Tongue (tissue), 2 donors: Measurements from ENCODE around the gene ESRP2. TPM values are rescaled to one million over a fixed set of nuclear protein-coding genes. Genes with fewer than 3 reads are reported as not detected.

ENCODE experiments used
- DNase-seq: peaks from one replicate; pipeline ENCODE4 v3.0.0-alpha.2; 2015
- total RNA-seq: library from RNA; depleted of rRNA; stranded (reverse); fragments of >200 nt; gene quantifications from one replicate; pipeline ENCODE4 v1.2.3, GENCODE V29; 2014

Gene ESRP2
- total RNA-seq, 1 donor from 2014 or later: 8.7 TPM

DNA sequence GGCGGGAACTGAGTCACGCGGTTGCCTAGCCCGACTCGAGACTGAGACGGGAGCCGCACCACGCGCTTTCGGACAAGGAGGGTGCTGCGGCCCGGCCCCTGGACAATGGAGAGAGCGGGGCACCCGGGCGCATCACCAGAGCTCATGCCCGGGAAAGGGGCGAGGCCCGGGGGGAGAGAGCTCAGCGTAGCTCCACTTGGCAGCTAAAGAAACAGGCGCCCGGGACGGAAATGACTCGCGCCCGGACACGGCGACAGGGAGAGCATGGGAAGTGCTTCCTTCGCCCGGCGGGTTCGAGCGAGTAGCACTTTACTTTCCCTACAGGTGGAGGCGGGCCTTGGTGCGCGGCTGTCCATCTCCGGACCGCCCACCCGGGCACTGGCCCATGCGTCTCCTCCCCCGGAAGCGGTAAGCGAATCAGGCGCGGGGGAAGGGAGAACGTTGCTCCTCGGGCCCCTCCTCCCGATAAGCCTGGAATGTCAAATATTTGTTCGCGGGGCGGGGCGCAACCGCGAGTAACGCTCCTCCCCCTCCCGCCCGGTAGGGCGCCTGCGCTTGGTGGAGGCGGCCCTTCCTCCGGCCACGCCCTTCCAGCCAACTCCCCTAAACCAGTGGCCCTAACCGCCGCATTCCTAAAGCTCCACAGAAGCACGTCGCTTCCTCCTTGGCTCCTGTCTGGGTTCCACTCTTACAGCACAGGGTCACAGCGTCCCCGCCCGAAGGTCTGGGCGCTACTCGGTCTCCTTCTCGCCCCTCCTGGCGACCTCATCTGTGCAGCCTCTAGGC is 1.5 kb upstream of the ESRP2 start:
- peak; percentile 98 for DNase-seq

- peak; percentile 40 for DNase-seq
Measured at GRCh38 chr16:68236826-68237242, 907 bp upstream of the ESRP2 start.

- peak; percentile 54 for DNase-seq
Measured at GRCh38 chr16:68236137-68236825, 354 bp upstream of the ESRP2 start.

- no peak for DNase-seq
Measured at GRCh38 chr16:68235108-68235886, 630 bp downstream of the ESRP2 start.

DNA sequence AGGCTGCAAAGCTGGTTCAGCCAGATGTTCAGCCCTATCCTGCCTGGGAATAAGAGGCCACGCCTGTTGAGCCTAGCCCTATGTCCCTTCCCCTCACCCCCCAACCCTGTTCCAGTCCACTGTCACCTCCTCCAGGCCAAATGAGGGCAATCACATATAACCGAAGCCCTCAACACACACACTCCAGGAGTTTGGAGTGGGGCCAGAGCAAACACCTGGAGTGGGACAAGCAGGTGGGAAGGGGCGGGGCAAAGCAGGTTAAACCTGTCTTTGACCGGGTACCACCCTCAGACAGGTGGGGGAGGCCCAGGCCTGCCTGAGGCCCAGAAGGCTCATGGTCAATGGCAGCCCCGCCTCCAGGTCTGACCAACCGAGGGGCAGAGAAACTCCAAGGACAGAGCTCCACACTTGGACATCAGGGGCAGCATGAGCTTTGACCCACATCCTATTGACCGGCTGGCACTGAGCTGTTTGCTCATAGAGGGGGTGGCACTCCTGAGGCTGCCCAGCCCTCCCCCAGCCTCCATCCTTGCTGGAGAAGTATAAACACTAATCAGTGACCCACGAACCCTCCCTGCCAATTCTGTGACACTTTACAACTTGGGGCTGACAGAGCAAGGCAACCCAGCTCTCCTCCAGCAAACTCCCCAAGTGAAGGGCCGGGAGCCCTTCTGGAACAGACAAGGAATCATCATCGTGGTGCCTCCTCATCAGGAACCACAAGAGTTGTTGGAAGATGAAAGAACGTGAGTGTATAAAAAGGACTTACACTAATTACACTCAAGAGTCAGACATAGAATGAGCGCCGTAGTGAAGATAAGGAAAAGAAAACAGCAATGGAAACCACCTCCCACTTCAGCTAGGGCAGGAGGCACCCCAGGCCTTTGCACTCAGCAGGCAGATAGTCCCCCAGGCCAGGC is 1.5 kb downstream of the ESRP2 start:
- DNase-seq: peak; percentile 59

- no peak for DNase-seq
Measured at GRCh38 chr16:68233835-68234187, 2.1 kb downstream of the ESRP2 start.

DNA sequence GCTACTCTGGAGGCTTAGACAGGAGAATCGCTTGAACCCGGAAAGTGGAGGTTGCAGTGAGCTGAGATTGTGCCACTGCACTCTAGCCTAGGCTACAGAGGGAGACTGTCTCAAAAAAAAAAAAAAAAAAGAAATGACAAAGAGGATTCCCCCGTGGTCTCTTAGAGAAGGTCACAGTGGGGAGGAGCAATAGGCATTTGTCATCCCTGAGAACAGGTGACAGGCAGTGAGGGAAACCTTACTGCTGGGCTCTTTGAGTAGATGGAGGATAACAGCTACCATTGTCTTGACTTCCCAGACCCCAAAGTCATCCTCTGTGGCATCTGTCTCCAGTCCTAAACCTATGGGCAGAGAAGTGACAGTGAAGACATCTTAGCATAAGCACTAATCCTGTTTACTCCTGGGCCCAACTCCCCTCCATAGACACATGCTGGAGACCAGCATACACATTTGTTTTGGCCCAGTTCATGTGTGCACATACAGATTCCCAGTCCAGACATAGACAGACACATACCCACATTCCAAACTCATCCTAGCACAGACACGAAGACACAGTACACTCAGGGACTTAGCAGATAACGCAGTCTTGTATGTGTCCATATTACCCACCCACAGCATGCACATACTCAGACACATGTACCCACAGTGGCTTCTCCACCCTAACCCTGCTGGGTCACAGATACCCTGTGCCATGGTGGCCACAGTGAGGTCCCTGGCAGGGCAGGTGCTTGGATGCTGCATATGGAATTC is 2.7 kb downstream of the ESRP2 start:
- no peak for DNase-seq

GRCh38 chr16:68232335-68232734 is 3.6 kb downstream of the ESRP2 start:
- DNase-seq: no peak

DNA sequence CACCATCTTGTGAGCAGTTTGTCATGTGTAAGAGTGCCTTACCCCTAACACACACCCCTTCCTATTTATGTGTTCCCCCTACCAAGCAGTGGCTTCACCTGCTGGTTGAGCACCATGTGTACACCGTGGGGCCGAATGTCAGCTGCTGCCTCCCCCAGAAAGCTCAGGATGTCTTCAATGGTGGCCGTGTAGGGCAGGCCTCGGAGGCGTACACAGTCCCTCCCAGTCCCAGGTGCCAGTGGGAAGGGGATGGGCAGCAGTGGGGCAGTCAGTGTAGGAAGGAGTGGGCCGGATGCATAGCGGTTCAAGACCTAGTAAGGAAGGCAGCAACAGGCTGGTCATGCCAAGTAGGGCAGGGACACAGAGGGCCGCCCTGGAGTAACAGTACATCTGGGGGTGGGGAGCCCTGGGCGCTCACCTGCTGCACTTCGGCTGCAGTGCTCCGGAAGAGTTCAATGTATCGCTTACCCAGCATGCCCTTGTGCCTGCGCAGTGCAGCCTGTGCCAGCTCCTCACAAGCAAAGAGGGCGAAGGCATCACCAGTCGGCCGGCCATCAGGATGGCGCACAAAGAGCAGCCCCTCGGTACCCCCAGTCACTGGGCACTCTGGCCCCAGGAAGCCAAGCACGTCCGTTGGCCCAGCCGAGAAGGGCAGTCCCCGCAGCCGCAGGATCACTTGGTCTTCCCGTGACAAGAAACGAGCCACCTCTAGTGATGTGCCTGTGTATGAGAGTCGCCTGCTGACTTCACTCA is 4.4 kb downstream of the ESRP2 start:
- no peak for DNase-seq

GRCh38 chr16:68230956-68231355 is 5.0 kb downstream of the ESRP2 start:
- DNase-seq: no peak

DNA sequence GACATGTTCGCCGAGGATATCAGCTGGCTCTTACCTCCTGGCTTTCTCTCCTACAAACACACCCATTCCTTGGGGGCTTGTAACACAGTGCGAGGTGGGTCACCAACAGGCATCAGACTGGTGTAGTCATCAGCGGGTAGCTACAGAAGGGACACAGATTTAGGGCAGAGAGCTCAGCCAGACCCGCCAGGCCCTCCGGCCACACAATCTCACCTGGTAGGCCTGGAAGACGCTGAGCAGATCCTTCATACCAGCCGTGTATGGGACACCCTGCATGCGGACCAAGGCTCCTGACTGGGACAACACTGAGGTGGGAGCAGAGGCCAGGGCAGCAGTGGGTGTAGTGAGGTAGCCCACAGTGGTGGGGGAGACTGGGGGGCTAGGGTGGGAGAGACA is 5.8 kb downstream of the ESRP2 start:
- no peak for DNase-seq

- peak; percentile 85 for DNase-seq
Measured at GRCh38 chr16:68229431-68230175, 6.3 kb downstream of the ESRP2 start.

- DNase-seq: no peak
Measured at GRCh38 chr16:68228652-68229051, 7.3 kb downstream of the ESRP2 start.

DNA sequence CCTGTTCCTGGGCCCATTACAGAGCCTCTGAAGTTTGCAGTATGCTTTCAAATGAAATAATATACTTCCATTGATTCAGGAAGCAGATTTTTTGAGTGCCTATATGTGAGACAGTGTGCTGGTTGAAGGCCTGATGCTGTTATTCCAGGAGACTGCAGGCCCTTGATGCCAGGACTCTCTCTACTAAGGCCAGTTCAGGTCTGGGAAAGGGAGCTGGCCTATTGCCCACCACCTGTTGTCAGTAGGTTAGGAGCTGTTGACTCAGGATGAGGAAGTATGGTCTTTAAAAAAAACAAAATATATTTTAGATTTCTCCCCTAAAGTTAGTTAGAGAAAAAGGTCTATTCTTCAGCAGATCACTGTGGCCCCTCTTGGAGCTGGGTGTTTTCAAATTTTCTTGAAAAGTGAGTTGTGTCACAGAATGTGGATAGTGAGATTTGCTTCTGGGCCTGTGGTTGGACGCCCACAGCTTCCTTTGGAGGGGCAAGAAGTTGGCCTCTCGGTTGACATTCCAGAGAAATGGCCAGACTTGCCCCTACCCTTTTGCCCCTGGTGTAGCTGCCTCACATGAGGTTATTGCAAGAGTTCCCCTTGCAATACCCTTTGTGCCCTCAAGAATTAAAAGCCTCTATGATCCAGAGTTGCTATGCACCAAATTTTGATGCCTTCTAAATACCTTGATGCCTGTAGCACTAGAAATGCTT is 7.9 kb downstream of the ESRP2 start:
- DNase-seq: peak; percentile 64

- DNase-seq: no peak
Measured at GRCh38 chr16:68227183-68227793, 8.6 kb downstream of the ESRP2 start.

DNA sequence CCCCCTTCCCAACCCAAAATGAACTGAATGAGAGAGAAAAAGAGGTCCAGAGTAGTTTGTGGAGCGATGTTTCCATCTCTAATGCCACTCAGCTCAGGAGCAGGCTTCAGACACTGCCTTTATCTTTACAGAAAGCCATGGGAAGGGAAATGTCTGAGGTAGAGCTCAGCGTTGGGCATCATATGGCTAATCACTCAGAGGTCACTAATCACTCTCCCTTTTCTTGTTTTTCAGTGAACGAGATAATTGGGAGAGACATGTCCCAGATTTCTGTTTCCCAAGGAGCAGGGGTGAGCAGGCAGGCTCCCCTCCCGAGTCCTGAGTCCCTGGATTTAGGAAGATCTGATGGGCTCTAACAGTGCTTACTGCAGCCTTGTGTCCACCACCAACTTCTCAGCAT is 9.8 kb downstream of the ESRP2 start:
- DNase-seq: no peak

DNA sequence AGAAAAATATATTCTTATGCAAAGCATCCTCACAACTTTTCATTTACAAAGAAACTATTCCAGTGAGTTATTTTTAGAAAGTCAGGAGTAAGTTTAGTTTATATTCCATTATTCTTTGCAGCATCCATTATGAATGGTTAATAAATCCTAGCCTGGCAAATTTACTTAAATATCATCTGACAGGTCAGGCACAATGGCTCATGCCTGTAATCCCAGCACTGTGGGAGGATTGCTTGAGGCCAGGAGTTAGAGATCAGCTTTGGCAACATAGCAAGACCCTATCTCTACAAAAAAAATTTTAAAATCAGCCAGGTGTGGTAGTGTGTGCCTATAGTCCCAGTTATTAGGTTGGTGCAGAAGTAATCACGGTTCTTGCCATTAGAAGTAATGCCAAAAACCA is 12.9 kb downstream of the ESRP2 start:
- no peak for DNase-seq

DNA sequence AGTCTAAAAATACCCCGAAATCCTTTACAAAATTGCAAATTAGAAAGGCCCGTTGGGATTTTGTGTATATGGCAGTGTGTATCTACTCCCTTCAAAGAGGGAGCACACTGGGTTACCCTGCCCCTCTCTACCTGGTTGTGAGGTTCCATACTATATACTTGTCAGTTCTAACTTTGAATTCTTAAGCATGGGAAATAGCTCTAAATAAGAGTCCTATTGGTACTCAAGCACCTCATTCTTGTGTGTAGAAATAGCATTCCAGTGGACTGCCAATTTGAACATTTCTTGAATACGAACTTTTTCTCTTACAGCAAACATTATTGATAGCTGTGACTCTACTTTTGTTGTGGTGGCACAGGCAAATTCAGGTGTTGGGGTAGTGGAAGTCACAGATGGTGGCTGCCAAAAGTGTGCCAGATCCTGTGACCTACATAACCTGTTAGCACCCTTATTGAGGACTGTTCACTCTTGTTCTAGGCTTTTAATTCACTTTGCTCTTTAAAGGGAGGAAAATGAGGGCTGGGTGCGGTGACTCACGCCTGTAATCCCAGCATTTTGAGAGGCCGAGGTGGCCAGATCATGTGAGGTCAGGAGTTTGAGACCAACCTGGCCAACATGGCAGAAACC is 16.1 kb downstream of the ESRP2 start:
- no peak for DNase-seq
